ENCODE results near the gene AP3D1.

Gene AP3D1

GRCh38 chr19:2058570-2059421, 92.6 kb downstream of the AP3D1 start:
- no peak for FAIRE-seq

- FAIRE-seq, result no peak
Observed at GRCh38 chr19:2057484-2058469, 93.6 kb downstream of the AP3D1 start.

DNA sequence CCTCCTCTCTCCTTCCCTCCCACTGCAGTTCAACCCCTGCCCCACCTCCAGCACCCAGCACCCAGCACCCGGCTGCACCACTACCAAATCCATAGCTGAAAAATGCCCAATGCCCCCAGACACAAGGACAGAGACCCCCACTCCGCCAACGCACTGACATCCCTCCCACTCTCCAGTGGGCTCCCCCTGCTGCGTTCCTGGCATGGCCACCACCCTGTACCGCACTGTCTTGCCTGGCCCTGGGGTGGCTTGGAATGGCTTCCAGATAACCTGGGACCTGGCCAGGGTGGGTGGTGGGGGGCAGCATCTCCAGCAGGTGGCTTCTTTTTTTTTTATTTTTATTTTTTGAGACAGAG, 94.6 kb downstream of the AP3D1 start:
- no peak for FAIRE-seq

DNA sequence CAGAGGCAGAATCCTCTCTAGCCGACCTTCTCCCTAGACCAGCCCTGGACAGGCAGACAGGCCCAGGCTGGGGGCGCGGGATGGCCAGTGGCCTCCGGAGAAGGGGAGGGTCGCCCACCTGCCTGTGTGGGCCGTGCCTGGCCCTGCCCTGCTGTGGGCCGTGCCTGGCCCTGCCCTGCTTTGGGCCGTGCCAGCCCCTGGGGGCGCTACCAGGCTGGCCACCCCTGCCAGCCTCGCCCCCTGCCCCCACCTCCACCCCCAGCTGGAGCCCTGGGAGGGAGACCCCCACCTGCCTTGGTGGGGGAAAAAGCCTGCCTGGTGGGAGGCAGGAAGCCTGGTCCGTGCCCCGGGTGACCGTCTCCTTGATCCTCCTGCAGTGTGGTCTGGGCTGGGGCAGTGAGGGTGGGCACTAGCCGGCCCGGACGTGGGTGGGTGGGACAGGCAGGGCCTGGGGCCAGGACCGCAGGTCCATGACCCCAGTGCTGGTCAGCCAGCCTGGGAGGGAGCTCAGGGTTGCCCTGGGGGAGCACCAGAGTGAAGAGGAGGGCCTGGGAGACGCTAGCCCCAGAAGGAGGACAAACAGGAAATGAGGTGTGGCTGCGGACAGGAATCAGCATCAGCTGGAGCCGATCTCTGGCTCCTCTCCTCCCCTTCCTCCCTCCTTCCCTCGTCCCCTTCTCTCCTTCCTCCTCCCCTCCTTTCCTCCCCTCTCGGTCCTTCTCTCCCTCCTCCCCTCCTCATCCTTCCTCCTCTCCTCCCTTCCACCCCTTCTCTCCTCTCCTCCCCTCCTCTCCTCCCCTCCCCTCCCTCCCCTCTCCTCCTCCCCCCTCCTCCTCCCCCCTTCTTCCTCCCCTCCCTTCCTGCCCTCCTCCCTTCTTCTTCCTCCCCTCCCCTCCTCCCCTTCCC, 95.2 kb downstream of the AP3D1 start:
- FAIRE-seq, result no peak

GRCh38 chr19:2054763-2055162, 96.6 kb downstream of the AP3D1 start:
- FAIRE-seq, result no peak

- FAIRE-seq, result no peak
Observed at GRCh38 chr19:2053601-2054389, 97.6 kb downstream of the AP3D1 start.

GRCh38 chr19:2051773-2052704, 99.3 kb downstream of the AP3D1 start:
- no peak for FAIRE-seq

DNA sequence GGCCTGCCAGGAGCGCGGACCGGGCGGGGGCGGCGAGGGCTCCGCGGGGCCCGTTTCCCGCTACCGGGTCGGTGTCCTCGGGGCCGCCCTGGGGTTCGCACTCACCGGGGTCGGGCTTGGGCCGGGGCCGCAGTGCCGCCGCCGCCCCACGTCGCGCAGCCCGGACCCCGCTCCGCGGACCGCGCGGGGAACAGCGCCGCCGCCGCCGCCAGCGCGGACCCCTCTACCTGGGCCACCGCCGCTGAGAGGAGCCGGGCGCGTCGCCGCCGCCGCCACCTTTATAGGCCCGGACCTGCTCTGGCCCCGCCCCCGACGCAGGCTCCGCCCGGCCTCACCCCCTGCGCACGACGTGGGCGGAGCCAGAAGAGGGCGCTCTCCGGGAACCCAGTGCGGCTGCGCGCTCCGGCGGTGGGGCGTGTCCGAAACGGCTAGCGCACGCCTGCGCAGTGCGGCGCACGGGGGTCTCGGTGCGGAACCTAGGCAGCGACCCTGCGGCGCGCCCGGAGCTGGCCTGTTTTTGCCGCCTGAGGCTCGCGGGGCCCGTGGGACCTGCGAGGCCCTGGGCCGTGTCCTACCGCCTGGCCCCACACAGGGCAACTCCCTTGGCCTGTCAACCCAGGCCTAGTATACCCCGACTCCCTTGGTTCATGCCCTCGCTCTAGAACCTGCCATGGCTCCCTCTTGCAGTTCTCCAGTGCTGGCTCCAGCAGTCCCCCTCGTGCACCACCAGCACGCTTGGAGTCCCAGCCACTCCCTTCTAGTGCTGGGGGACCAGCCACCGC, 100.2 kb downstream of the AP3D1 start, which contains the start of gene MKNK2:
Gene MKNK2 (minus strand): TSS at position 254 of the 782 bp plus-strand sequence. CDS start 393 bp downstream, outside the sequence.
- no peak for FAIRE-seq

Data from islet of Langerhans (tissue), 1 donor.